Suprapubic skin (tissue), 4 donors: ENCODE measurements around the gene EEPD1. TPM values are rescaled to one million over a fixed set of nuclear protein-coding genes. Genes with fewer than 3 reads are reported as not detected.
A peak's percentile ranks its signal among the peaks of the same experiment; 100 is the strongest.

Source experiments
- DNase-seq, 2 donors: peaks; one replicate each; pipeline ENCODE4 v3.0.0-alpha.2; 2019; ENCODE audit warnings: low spot score in 2 of 2
- H3K27ac ChIP-seq: fragments of 200-600 bp; sonication (generic); one replicate; pipeline ENCODE4 v1.5.1; 2019
- H3K27me3 ChIP-seq: fragments of 200-600 bp; sonication (generic); one replicate; pipeline ENCODE4 v1.5.1; 2019
- H3K36me3 ChIP-seq: fragments of 200-600 bp; sonication (generic); one replicate; pipeline ENCODE4 v1.5.1; 2019
- H3K4me1 ChIP-seq: fragments of 200-600 bp; sonication (generic); one replicate; pipeline ENCODE4 v1.5.1; 2019
- H3K4me3 ChIP-seq: fragments of 200-600 bp; sonication (generic); one replicate; pipeline ENCODE4 v1.5.1; 2019; ENCODE audit warnings: mild to moderate bottlenecking
- H3K9me3 ChIP-seq: fragments of 200-600 bp; sonication (generic); one replicate; pipeline ENCODE4 v1.5.1; 2019
- EP300 ChIP-seq: sonication (generic); formaldehyde crosslinking; IDR thresholded peaks from one replicate; pipeline ENCODE4 v1.6.1; 2017; ENCODE audit warnings: antibody characterized with exemption
- POLR2A ChIP-seq, 2 donors: fragments of 450-650 bp; IDR thresholded peaks; one replicate each; pipeline ENCODE4 v1.6.1; 2017; ENCODE audit warnings: antibody characterized with exemption in 2 of 2, mild to moderate bottlenecking in 2 of 2, moderate library complexity in 2 of 2
- POLR2AphosphoS5 ChIP-seq, 3 donors: sonication (generic); formaldehyde crosslinking; IDR thresholded peaks; one replicate each; pipeline ENCODE4 v1.6.1; 2017; ENCODE audit warnings: antibody characterized with exemption in 3 of 3
- WGBS: methylation state at CpG from one replicate; pipeline ENCODE4 v1.1.5; 2018; 5-methylcytosine and 5-hydroxymethylcytosine counted together
- total RNA-seq, 4 donors: library from RNA; depleted of rRNA; stranded (reverse); fragments of >200 nt; gene quantifications; one replicate each; pipeline ENCODE4 v1.1.0, GENCODE V29; 2016
- TF ChIP-seq, protein P1 (sequence below), 2 donors: fragments of 200-600 bp in 1 of 2; fragments of 450-650 bp in 1 of 2; sonication (generic) in 1 of 2; IDR thresholded peaks; one replicate each; pipeline ENCODE4 v1.5.1; 2016 to 2019; ENCODE audit warnings: antibody characterized with exemption in 2 of 2, mild to moderate bottlenecking in 1 of 2, moderate library complexity in 1 of 2

Gene EEPD1
- total RNA-seq, 4 donors from 2014 or later = 11.7 to 18.2 (median 16.1) TPM

DNA sequence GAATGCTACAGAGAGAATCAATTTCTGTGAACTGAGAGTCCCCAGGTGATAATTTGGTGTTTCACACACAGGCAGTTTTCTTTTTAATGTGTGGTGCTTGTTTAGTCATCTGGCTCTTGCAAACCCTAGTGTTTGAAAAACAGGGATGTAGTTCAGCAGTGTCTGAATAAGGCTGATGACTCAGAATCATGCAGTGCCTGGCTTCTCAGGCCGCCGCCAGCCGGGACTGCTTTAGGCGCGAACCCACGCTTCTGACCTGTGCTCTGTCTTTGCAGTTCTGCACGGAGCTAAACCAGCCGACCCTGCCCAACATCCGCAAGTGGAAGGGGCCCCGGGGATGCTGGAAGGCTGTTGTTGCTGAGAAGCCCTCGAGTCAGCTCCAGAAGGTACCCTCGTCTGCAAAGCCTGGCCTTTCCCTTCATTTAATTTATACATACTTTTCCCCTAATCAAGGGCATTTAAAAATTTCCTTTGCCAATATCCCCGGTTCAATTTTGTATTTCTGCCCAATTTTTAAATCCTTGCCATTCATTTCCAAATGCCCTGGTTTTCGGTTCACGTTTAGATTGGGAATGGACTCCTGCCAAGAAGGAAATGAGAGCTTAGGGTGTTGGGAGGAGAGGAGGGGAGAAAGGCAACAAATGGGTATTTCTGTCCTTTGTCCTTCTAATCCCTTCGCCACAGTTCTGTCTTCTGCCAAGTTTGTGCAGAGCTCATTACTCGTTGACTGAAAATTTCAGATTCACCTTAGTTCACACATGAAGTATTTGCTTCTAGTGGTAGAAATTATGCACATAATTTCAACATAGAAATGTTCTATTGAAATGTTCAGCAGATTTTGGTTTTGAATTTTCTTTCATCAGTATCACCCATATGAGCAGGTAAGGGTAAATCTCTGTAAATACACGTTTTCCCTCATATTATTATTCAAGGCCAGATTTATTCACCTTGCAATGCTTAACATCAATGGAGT, 128.1 kb downstream of the EEPD1 start:
- Histone ChIP-seq H3K4me1 (peaks cover 40% of the 10 kb centered on the region), H3K27ac (peak overlapping the region; percentile 50), H3K4me3 (no peak overlapping the region), H3K27me3 (no peaks in the 10 kb centered on the region), H3K9me3 (no peaks in the 10 kb centered on the region), H3K36me3 (no peaks in the 10 kb centered on the region)
- DNase-seq = peak; percentile 81 to 82
- 21% methylated on average over 18 of the region's 18 CpGs for WGBS
- TF ChIP-seq POLR2AphosphoS5 (IDR thresholded peaks at IDR 0.05) (no peak), EP300 (no peak)
- TF ChIP-seq, protein P1, sequence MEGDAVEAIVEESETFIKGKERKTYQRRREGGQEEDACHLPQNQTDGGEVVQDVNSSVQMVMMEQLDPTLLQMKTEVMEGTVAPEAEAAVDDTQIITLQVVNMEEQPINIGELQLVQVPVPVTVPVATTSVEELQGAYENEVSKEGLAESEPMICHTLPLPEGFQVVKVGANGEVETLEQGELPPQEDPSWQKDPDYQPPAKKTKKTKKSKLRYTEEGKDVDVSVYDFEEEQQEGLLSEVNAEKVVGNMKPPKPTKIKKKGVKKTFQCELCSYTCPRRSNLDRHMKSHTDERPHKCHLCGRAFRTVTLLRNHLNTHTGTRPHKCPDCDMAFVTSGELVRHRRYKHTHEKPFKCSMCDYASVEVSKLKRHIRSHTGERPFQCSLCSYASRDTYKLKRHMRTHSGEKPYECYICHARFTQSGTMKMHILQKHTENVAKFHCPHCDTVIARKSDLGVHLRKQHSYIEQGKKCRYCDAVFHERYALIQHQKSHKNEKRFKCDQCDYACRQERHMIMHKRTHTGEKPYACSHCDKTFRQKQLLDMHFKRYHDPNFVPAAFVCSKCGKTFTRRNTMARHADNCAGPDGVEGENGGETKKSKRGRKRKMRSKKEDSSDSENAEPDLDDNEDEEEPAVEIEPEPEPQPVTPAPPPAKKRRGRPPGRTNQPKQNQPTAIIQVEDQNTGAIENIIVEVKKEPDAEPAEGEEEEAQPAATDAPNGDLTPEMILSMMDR (IDR thresholded peaks at IDR 0.05) = no peak

DNA sequence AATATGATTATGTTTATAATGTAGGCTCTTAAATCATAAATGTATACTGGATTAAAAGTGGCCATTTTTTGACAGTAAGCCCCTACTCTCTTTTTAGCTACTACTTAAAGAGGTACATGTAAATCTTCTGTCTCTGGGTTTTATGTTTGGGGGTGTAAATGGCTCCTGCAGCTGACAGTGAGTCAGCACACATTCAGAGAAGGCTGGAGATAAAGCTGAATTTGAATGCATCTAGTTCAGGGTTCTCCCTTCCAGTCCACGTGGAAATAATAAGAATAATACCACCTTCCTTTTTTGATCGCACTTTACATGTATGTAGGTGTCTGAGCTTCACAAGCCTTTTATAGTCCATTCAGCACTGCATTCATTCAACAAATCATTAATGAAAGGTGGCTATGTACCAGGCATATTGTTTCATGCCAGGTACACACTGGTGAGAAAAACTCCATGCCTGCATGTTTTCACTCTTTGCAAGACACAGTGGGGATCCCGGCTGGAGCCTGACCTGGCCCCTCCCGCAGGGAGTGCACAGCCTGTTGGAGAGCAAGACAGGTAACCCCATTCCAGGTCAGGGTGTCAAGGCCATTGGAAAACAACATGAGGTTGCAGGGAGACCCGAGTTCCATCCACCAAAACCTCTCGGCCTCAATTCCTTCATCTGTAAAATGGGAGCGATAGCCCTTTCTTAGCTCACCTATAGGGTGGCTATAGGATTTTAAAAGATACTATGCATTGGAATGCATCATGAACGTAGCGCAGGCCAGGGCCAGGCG, 129.1 kb downstream of the EEPD1 start:
- TF ChIP-seq EP300 (no peak), POLR2A (IDR thresholded peaks at IDR 0.05) (no peak)
- TF ChIP-seq, protein P1 (IDR thresholded peaks at IDR 0.05) = no peak
- no peaks in the 10 kb centered on the region for H3K36me3 ChIP-seq
- peaks cover 48% of the 10 kb centered on the region for H3K4me1 ChIP-seq
- no peaks in the 10 kb centered on the region for H3K27me3 ChIP-seq
- DNase-seq = peak in 1 of 2 donors; percentile 55
- WGBS = 93% methylated on average over 10 of the region's 10 CpGs
- no peaks in the 10 kb centered on the region for H3K9me3 ChIP-seq
- H3K27ac ChIP-seq = no peak overlapping the region
- H3K4me3 ChIP-seq = no peak overlapping the region

DNA sequence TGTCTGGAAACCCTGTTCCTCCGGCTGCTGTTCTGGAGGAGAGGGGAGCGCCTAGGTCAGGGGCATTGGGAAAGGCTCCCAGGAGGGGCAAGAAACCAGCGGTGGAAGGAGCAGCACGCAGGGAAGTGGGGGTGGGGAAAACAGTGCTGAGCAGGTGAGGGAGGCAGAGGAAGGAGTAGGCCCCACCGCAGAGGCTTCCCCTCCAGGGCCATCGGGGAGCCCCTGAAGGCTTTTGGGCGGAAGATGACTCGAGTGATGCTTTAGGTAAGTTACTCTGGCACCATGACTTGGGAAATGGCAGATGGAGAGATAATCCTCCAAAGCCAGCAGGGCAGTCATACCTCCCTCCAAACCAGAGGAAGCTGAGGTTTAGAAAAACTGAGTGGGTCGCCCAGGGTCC, 130.1 kb downstream of the EEPD1 start:
- H3K4me3 ChIP-seq = no peak overlapping the region
- H3K9me3 ChIP-seq = no peaks in the 10 kb centered on the region
- no peak overlapping the region for H3K27ac ChIP-seq
- no peaks in the 10 kb centered on the region for H3K36me3 ChIP-seq
- peak in 1 of 2 donors; percentile 57 for DNase-seq
- TF ChIP-seq POLR2A (IDR thresholded peaks at IDR 0.05) (no peak), POLR2AphosphoS5 (IDR thresholded peaks at IDR 0.05) (no peak), EP300 (no peak)
- TF ChIP-seq, protein P1 (IDR thresholded peaks at IDR 0.05) = no peak
- WGBS = 86% methylated on average over 9 of the region's 9 CpGs
- peaks cover 48% of the 10 kb centered on the region for H3K4me1 ChIP-seq
- H3K27me3 ChIP-seq = no peaks in the 10 kb centered on the region

DNA sequence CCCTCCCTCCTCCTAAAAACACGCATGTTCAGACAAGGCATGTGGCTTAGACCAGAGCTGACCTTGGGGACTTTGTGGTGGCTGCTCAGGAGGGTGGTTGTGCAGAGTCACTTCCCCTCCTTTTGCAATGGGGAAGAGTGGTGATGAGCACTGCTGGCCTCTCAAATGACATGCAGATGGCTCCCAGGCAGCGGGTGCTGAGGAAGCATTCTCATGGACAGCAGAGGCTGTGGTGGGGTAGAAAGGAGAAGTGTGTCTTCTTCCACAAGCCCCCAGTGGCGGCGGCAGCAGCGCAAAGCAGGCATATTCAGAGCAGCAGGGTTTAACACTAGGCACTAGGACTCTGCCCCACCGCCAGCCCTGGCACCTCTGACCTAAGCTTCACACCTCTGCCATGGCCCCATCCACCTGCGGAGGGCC, 130.7 kb downstream of the EEPD1 start:
- Histone ChIP-seq H3K27me3 (no peaks in the 10 kb centered on the region), H3K9me3 (no peaks in the 10 kb centered on the region), H3K4me3 (no peak overlapping the region), H3K4me1 (peaks cover 43% of the 10 kb centered on the region), H3K27ac (no peak overlapping the region), H3K36me3 (no peaks in the 10 kb centered on the region)
- TF ChIP-seq, protein P1 (IDR thresholded peaks at IDR 0.05) = no peak
- TF ChIP-seq EP300 (no peak), POLR2A (IDR thresholded peaks at IDR 0.05) (no peak)
- peak in 1 of 2 donors; percentile 81 for DNase-seq
- 85% methylated on average over 6 of the region's 7 CpGs for WGBS
